GM12878 (cell line): ENCODE data around the gene PPP5C. TPM values are rescaled to one million over a fixed set of nuclear protein-coding genes. Genes with fewer than 3 reads are reported as not detected.

Experiments used
- ATAC-seq: fragments of 200-7000 bp; cut with Tn5 transposase; 3 replicates; pipeline ENCODE4 v1.9.1; 2020; ENCODE audit warnings: mild to moderate bottlenecking, moderate library complexity
- BruUV-seq: library from RNA; stranded (reverse); fragments of 400-500 nt; replicated peaks from 2 replicates; lab custom pipeline; 2021; lab: Mats Ljungman, UMichigan
- CTCF ChIA-PET: fragments of 300-600 bp; sonication (Branson Sonifier 250); formaldehyde crosslinking; extraction: SDS; loops from one replicate; lab custom pipeline; 2021; ENCODE audit warnings: inconsistent platforms; lab: Yijun Ruan, JAX
- POLR2A ChIA-PET: fragments of 350-600 bp; formaldehyde crosslinking; extraction: SDS; loops from one replicate; lab custom pipeline; 2021; ENCODE audit warnings: inconsistent platforms; lab: Charles Lee
- RAD21 ChIA-PET: fragments of 300-600 bp; sonication (Branson Sonifier 250); formaldehyde crosslinking; loops from one replicate; lab custom pipeline; 2023; ENCODE audit warnings: antibody characterized with exemption; ENCODE audit not compliant: unreplicated experiment; lab: Charles Lee
- SMC1A ChIA-PET: fragments of 300-600 bp; sonication (Branson Sonifier 250); formaldehyde crosslinking; loops from one replicate; lab custom pipeline; 2023; ENCODE audit not compliant: unreplicated experiment, uncharacterized antibody; lab: Charles Lee
- DNase-seq: peaks from one replicate; pipeline ENCODE4 v3.0.0-alpha.2; 2011; ENCODE audit warnings: low read depth, low spot score
- FAIRE-seq: peaks from 3 replicates; lab custom pipeline; 2011; peaks lifted over from hg19 to GRCh38; lab: Jason Lieb, UNC
- H2AFZ ChIP-seq: 2 replicates; pipeline ENCODE4 v1.6.0; 2011; ENCODE audit warnings: low read depth, low read length, control low read depth; ENCODE audit not compliant: control insufficient read depth
- H3K27ac ChIP-seq: 2 replicates; pipeline ENCODE4 v1.5.1; 2011; ENCODE audit warnings: control low read depth; ENCODE audit not compliant: control insufficient read depth, insufficient read depth
- H3K27me3 ChIP-seq, 2 experiments: replicated peaks in 1 of 2; 2 replicates each; pipeline versions ENCODE4 v1.6.0 to v1.6.1; 2011; ENCODE audit warnings: low read length in 1 of 2; ENCODE audit not compliant: control insufficient read depth in 2 of 2, insufficient read depth in 2 of 2
- H3K36me3 ChIP-seq, 2 experiments: 2 replicates each; pipeline ENCODE4 v1.5.1; 2011; ENCODE audit warnings: low read length in 1 of 2; ENCODE audit not compliant: control insufficient read depth in 2 of 2, insufficient read depth in 2 of 2
- H3K4me1 ChIP-seq: 2 replicates; pipeline ENCODE4 v1.6.1; 2011; ENCODE audit warnings: mild to moderate bottlenecking, low read length, moderate library complexity, mixed read lengths; ENCODE audit not compliant: control insufficient read depth, insufficient read depth
- H3K4me2 ChIP-seq: 2 replicates; pipeline ENCODE4 v1.6.0; 2011; ENCODE audit warnings: control low read depth; ENCODE audit not compliant: control insufficient read depth, insufficient read depth
- H3K4me3 ChIP-seq: fragments of 200-600 bp; sonication (generic); 2 replicates; pipeline ENCODE4 v1.5.1; 2016
- H3K79me2 ChIP-seq: 2 replicates; pipeline ENCODE4 v1.6.0; 2011; ENCODE audit warnings: low read length; ENCODE audit not compliant: control insufficient read depth, insufficient read depth
- H3K9ac ChIP-seq: 2 replicates; pipeline ENCODE4 v1.8.0; 2011; ENCODE audit warnings: low read length, control low read depth, mixed read lengths; ENCODE audit not compliant: control insufficient read depth, insufficient read depth
- H3K9me3 ChIP-seq: replicated peaks from 3 replicates; pipeline ENCODE4 v1.5.1; 2011; ENCODE audit warnings: mild to moderate bottlenecking, low read length; ENCODE audit not compliant: control insufficient read depth, insufficient read depth
- H4K20me1 ChIP-seq: 2 replicates; pipeline ENCODE4 v1.6.0; 2011; ENCODE audit not compliant: control insufficient read depth, insufficient read depth
- ASH2L ChIP-seq: fragments of 300-600, 200-600 bp; sonication (generic); IDR thresholded peaks from 2 replicates; pipeline ENCODE4 v1.6.1; 2017; ENCODE audit warnings: low read depth, mild to moderate bottlenecking, borderline replicate concordance
- ATF7 ChIP-seq: fragments of 450-650 bp; IDR thresholded peaks from 2 replicates; pipeline ENCODE4 v1.6.1; 2016; ENCODE audit warnings: low read depth, mild to moderate bottlenecking
- CREB1 ChIP-seq: IDR thresholded peaks from 2 replicates; pipeline ENCODE4 v1.6.1; 2012; ENCODE audit warnings: low read depth, mild to moderate bottlenecking, inconsistent platforms
- NR2F1 ChIP-seq: fragments of 450-650 bp; conservative IDR thresholded peaks from 2 replicates; pipeline ENCODE4 v1.6.1; 2017; ENCODE audit warnings: mild to moderate bottlenecking
- RB1 ChIP-seq: fragments of 450-650 bp; formaldehyde crosslinking; IDR thresholded peaks from 2 replicates; pipeline ENCODE4 v1.6.1; 2017; ENCODE audit warnings: mild to moderate bottlenecking, borderline replicate concordance
- SP1 ChIP-seq: IDR thresholded peaks from one replicate; pipeline ENCODE4 v1.6.1; 2011; ENCODE audit warnings: low read depth, low read length
- SPI1 ChIP-seq: IDR thresholded peaks from 2 replicates; pipeline ENCODE4 v1.6.1; 2011; ENCODE audit warnings: low read depth, mild to moderate bottlenecking, low read length, moderate library complexity, borderline replicate concordance; ENCODE audit not compliant: insufficient read depth
- TAF1 ChIP-seq: IDR thresholded peaks from 2 replicates; pipeline ENCODE4 v1.6.1; 2011; ENCODE audit warnings: mild to moderate bottlenecking, low read depth, low read length, borderline replicate concordance
- WGBS: methylation state at CpG from one replicate; pipeline ENCODE4 v1.1.6; 2016; ENCODE audit warnings: low lambda C conversion rate; ENCODE audit not compliant: insufficient replicate concordance, insufficient coverage; ENCODE audit errors: missing lambda C conversion rate; 5-methylcytosine and 5-hydroxymethylcytosine counted together
- in situ Hi-C: fragments of 300-500 bp; cut with MboI; formaldehyde crosslinking; loops from 9 replicates; pipeline ENCODE4 v1.14.3; 2018; ENCODE audit warnings: mixed read lengths
- intact Hi-C: fragments of 100-400 bp; cut with micrococcal nuclease; formaldehyde crosslinking; loops from one replicate; pipeline ENCODE4 v1.14.2; 2022; ENCODE audit not compliant: unreplicated experiment
- polyA plus RNA-seq, 11 experiments: library from polyadenylated mRNA; depleted of rRNA in 4 of 11; unstranded in 6 of 11; stranded (reverse) in 5 of 11; fragments of >200 nt; fragmentation: Nextera tagmentation in 4 of 11; fragmentation: Illumina TruSeq in 1 of 11; extraction: Ambion mirVana in 4 of 11; extraction: Trizol in 1 of 11; gene quantifications; 1 replicate in 1 of 11; 2 replicates in 10 of 11; pipeline versions ENCODE4 v1.2.1 to v1.2.3, GENCODE V29; 2011 to 2016; ENCODE audit warnings: inconsistent platforms in 2 of 11, missing spikeins in 2 of 11, low read depth in 1 of 11
- total RNA-seq, 4 experiments: library from RNA; depleted of rRNA in 3 of 4; stranded (reverse); fragments of >200 nt in 3 of 4; fragmentation: Illumina TruSeq in 1 of 4; extraction: Trizol in 1 of 4; gene quantifications; 2 replicates each; pipeline versions ENCODE4 v1.2.1 to v1.2.3, GENCODE V29; 2013 to 2021
- TF ChIP-seq, protein P1 (sequence below): fragments of 450-650 bp; IDR thresholded peaks from 2 replicates; pipeline ENCODE4 v1.6.1; 2016; ENCODE audit warnings: mild to moderate bottlenecking
- TF ChIP-seq, protein P2 (sequence below), 3 experiments: IDR thresholded peaks in 2 of 3; conservative IDR thresholded peaks in 1 of 3; 2 replicates each; pipeline ENCODE4 v1.5.1; 2011; ENCODE audit warnings: low read depth in 3 of 3, low read length in 3 of 3, mild to moderate bottlenecking in 3 of 3, control low read depth in 2 of 3, moderate library complexity in 2 of 3, inconsistent platforms in 1 of 3, mixed read lengths in 1 of 3; ENCODE audit not compliant: control insufficient read depth in 2 of 3, insufficient read depth in 1 of 3; ENCODE audit errors: extremely low read depth in 1 of 3

The PPP5C gene
- total and polyA plus RNA-seq, 10 of the 15 experiments (the other 5 are each of a cell fraction or from before 2014, with no cell fraction given): 1.1 to 154 (median 94.5) TPM

DNA sequence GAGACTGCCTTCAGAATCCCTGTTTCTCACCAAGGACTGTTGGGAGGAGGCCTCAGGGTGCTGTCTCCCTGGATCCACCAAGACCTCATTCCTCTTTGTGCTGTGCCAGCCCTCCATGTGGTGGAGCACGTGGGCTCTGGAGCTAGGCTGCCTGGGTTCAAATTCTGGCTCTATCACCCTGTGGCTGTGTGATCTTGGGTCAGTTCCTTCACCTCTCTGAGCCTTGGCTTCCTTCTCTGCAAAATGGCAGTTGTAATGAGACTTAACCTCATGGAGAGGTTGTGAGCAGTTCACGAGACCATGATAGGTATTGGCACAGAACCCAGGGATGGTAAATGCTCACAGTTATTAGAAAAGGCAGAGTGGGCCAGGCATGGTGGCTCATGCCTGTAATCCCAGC, 75.5 kb downstream of the PPP5C start (continued):
- TF ChIP-seq, protein P1, sequence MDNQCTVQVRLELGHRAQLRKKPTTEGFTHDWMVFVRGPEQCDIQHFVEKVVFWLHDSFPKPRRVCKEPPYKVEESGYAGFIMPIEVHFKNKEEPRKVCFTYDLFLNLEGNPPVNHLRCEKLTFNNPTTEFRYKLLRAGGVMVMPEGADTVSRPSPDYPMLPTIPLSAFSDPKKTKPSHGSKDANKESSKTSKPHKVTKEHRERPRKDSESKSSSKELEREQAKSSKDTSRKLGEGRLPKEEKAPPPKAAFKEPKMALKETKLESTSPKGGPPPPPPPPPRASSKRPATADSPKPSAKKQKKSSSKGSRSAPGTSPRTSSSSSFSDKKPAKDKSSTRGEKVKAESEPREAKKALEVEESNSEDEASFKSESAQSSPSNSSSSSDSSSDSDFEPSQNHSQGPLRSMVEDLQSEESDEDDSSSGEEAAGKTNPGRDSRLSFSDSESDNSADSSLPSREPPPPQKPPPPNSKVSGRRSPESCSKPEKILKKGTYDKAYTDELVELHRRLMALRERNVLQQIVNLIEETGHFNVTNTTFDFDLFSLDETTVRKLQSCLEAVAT: no peak
- TF ChIP-seq CREB1: no peak
- no peak for TF ChIP-seq ATF7
- TF ChIP-seq SP1: no peak
- no peak for TF ChIP-seq NR2F1
- TF ChIP-seq TAF1: no peak
- TF ChIP-seq, protein P2, sequence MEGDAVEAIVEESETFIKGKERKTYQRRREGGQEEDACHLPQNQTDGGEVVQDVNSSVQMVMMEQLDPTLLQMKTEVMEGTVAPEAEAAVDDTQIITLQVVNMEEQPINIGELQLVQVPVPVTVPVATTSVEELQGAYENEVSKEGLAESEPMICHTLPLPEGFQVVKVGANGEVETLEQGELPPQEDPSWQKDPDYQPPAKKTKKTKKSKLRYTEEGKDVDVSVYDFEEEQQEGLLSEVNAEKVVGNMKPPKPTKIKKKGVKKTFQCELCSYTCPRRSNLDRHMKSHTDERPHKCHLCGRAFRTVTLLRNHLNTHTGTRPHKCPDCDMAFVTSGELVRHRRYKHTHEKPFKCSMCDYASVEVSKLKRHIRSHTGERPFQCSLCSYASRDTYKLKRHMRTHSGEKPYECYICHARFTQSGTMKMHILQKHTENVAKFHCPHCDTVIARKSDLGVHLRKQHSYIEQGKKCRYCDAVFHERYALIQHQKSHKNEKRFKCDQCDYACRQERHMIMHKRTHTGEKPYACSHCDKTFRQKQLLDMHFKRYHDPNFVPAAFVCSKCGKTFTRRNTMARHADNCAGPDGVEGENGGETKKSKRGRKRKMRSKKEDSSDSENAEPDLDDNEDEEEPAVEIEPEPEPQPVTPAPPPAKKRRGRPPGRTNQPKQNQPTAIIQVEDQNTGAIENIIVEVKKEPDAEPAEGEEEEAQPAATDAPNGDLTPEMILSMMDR (IDR thresholded peaks at IDR 0.05 in 2 of 3, conservative IDR thresholded peaks at IDR 0.05 in 1 of 3; ENCODE audit: control insufficient read depth in 2 of 3, extremely low read depth in 1 of 3, insufficient read depth in 1 of 3, low read depth in 3 of 3, low read length in 3 of 3): no peak
- no peak for TF ChIP-seq ASH2L

DNA sequence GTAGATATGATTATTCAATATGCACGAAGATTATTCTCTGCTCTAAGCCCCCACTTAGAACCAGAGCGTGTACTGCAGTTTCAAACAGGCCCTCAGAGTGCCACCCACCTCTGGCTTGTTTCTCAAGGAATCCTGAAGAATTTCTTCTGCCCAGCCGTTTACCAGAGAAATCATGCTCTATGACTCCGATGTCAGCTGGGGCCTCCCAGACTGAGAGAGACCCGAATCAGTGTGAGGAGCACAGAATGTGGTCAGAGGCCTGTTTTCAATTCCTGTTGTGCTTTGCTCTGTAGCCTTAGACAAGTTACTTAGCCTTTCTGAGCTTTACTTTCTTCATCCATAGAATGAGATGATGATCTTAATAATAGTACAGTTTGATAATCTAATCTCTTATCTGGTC, 76.3 kb downstream of the PPP5C start:
- Histone ChIP-seq H4K20me1 (no peaks in the 10 kb centered on the region), H3K4me2 (no peak overlapping the region), H3K27me3 (peaks cover 0 to 5% of the 10 kb centered on the region in 2 experiments; a peak in 2 of 4 replicates), H2AFZ (no peak overlapping the region), H3K79me2 (no peaks in the 10 kb centered on the region), H3K27ac (no peak overlapping the region), H3K4me3 (no peak overlapping the region), H3K9me3 (no peaks in the 10 kb centered on the region), H3K4me1 (no peaks in the 10 kb centered on the region), H3K36me3 (no peaks in the 10 kb centered on the region), H3K9ac (no peak overlapping the region)
- in situ Hi-C loops: no loop called here
- intact Hi-C loops: no loop called here
- BruUV-seq: no TSS peak
- ATAC-seq: peak; percentile 40; the same call in 1 of the 3 replicates
- 22% methylated on average over 5 of the region's 5 CpGs for WGBS
- CTCF ChIA-PET: interaction anchor here (0.6 kb wide), 1 partner anchor 32 kb away, joined by 3 read pairs; no protein-coding TSS in a partner anchor
- FAIRE-seq: peak; percentile 75
- RAD21 ChIA-PET: no interaction called here
- POLR2A ChIA-PET: no interaction called here
- SMC1A ChIA-PET: no interaction called here
- TF ChIP-seq RB1 (no peak), SPI1 (0 out of 2 replicates have a peak, but pooled peaks have one; percentile 9)
- no peak for DNase-seq
